Frontal cortex (tissue), 4 donors: ENCODE results near the gene B4GALNT2. TPM values are rescaled to one million over a fixed set of nuclear protein-coding genes. Genes with fewer than 3 reads are reported as not detected.
A peak's percentile ranks its signal among the peaks of the same experiment; 100 is the strongest.

Experiments used
- DNase-seq, 2 donors: peaks; one replicate each; pipeline ENCODE4 v3.0.0; 2012; ENCODE audit warnings: low spot score in 2 of 2
- FAIRE-seq: peaks from 2 replicates; lab custom pipeline; 2012; peaks lifted over from hg19 to GRCh38; lab: Jason Lieb, UNC
- total RNA-seq: library from RNA; depleted of rRNA; stranded (reverse); fragments of >200 nt; gene quantifications from one replicate; pipeline ENCODE4 v1.2.3, GENCODE V29; 2014
- donor health status: control.
- donor health status: control.
- donor health status: control.

B4GALNT2 gene
- total RNA-seq, 1 donor from 2014 or later, result not detected

GRCh38 chr17:49224198-49224996, 91.8 kb downstream of the B4GALNT2 start:
- no peak for FAIRE-seq
- peak in 1 of 2 donors; percentile 33 for DNase-seq

- FAIRE-seq, result no peak
- DNase-seq, result no peak
Measured at GRCh38 chr17:49224997-49225337, 92.4 kb downstream of the B4GALNT2 start.

- DNase-seq (peak in 1 of 2 donors; percentile 14), FAIRE-seq (no peak)
Measured at GRCh38 chr17:49225554-49226236, 93.1 kb downstream of the B4GALNT2 start.

Other genes starting within 250 kb of the B4GALNT2 start
- 29.3 TPM for gene ATP5MC1, start 240.0 kb upstream of the B4GALNT2 start, total RNA-seq
- gene UBE2Z, start 224.4 kb upstream of the B4GALNT2 start, total RNA-seq, result 52.2 TPM
- gene SNF8, start 187.9 kb upstream of the B4GALNT2 start, total RNA-seq, result 43.6 TPM
- not detected for gene GIP, start 164.2 kb upstream of the B4GALNT2 start, total RNA-seq
- gene IGF2BP1, start 135.4 kb upstream of the B4GALNT2 start, total RNA-seq, result 0.82 TPM
- gene GNGT2, start 77.8 kb downstream of the B4GALNT2 start, total RNA-seq, result not detected
- gene ABI3, start 77.9 kb downstream of the B4GALNT2 start, total RNA-seq, result 0.41 TPM
- 1.6 TPM for gene PHOSPHO1, start 98.0 kb downstream of the B4GALNT2 start, total RNA-seq
- gene ZNF652, start 229.5 kb downstream of the B4GALNT2 start, total RNA-seq, result 28.5 TPM